PFSK-1 (cell line): ENCODE measurements around the gene LTB4R2. TPM values are rescaled to one million over a fixed set of nuclear protein-coding genes. Genes with fewer than 3 reads are reported as not detected.

Experiments
- FOXP2 ChIP-seq: optimal IDR thresholded peaks from 2 replicates; pipeline ENCODE3; 2011; ENCODE audit warnings: borderline replicate concordance, control low read depth, inconsistent platforms; ENCODE audit not compliant: insufficient read depth; ENCODE audit errors: extremely low read length, extremely low read depth
- POLR2AphosphoS5 ChIP-seq: IDR thresholded peaks from 2 replicates; pipeline ENCODE4 v1.6.1; 2012; ENCODE audit warnings: low read depth, mild to moderate bottlenecking, control low read depth, low read length, moderate library complexity
- SIN3A ChIP-seq: IDR thresholded peaks from 2 replicates; pipeline ENCODE4 v1.6.1; 2012; ENCODE audit warnings: mild to moderate bottlenecking, low read length, moderate library complexity, borderline replicate concordance; ENCODE audit not compliant: insufficient read depth
- TAF1 ChIP-seq: IDR thresholded peaks from 2 replicates; pipeline ENCODE4 v1.6.1; 2012; ENCODE audit warnings: low read length, control low read depth, borderline replicate concordance; ENCODE audit not compliant: insufficient read depth
- polyA plus RNA-seq: library from polyadenylated mRNA; unstranded; fragments of >200 nt; gene quantifications from one replicate; pipeline ENCODE4 v1.2.1, GENCODE V29; 2012; ENCODE audit warnings: low read depth, missing spikeins; ENCODE audit not compliant: insufficient read length
- TF ChIP-seq, protein P1 (sequence below), 2 experiments: IDR thresholded peaks; 2 replicates each; pipeline versions ENCODE4 v1.6.1 to v1.8.0; 2011 to 2012; ENCODE audit warnings: low read depth in 2 of 2, low read length in 2 of 2, control low read depth in 1 of 2, inconsistent platforms in 1 of 2, mild to moderate bottlenecking in 1 of 2, moderate library complexity in 1 of 2; ENCODE audit not compliant: insufficient read depth in 1 of 2

The LTB4R2 gene, protein sequence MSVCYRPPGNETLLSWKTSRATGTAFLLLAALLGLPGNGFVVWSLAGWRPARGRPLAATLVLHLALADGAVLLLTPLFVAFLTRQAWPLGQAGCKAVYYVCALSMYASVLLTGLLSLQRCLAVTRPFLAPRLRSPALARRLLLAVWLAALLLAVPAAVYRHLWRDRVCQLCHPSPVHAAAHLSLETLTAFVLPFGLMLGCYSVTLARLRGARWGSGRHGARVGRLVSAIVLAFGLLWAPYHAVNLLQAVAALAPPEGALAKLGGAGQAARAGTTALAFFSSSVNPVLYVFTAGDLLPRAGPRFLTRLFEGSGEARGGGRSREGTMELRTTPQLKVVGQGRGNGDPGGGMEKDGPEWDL
- 7.0 TPM for polyA plus RNA-seq

- TF ChIP-seq, protein P1, sequence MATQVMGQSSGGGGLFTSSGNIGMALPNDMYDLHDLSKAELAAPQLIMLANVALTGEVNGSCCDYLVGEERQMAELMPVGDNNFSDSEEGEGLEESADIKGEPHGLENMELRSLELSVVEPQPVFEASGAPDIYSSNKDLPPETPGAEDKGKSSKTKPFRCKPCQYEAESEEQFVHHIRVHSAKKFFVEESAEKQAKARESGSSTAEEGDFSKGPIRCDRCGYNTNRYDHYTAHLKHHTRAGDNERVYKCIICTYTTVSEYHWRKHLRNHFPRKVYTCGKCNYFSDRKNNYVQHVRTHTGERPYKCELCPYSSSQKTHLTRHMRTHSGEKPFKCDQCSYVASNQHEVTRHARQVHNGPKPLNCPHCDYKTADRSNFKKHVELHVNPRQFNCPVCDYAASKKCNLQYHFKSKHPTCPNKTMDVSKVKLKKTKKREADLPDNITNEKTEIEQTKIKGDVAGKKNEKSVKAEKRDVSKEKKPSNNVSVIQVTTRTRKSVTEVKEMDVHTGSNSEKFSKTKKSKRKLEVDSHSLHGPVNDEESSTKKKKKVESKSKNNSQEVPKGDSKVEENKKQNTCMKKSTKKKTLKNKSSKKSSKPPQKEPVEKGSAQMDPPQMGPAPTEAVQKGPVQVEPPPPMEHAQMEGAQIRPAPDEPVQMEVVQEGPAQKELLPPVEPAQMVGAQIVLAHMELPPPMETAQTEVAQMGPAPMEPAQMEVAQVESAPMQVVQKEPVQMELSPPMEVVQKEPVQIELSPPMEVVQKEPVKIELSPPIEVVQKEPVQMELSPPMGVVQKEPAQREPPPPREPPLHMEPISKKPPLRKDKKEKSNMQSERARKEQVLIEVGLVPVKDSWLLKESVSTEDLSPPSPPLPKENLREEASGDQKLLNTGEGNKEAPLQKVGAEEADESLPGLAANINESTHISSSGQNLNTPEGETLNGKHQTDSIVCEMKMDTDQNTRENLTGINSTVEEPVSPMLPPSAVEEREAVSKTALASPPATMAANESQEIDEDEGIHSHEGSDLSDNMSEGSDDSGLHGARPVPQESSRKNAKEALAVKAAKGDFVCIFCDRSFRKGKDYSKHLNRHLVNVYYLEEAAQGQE (IDR thresholded peaks at IDR 0.05; ENCODE audit: insufficient read depth in 1 of 2, low read depth in 2 of 2, low read length in 2 of 2): no peak
- TF ChIP-seq POLR2AphosphoS5: no peak
- no peak for TF ChIP-seq TAF1
- no peak for TF ChIP-seq SIN3A
- no peak for TF ChIP-seq FOXP2
Measured at GRCh38 chr14:24309538-24310264, at the start of gene LTB4R2. Gene LTB4R2, plus strand, starts transcription at chr14:24310140. Its CDS starts 525 bp downstream, at chr14:24310665.

- TF ChIP-seq SIN3A (no peak), FOXP2 (no peak), TAF1 (no peak), POLR2AphosphoS5 (no peak)
- TF ChIP-seq, protein P1 (IDR thresholded peaks at IDR 0.05; ENCODE audit: insufficient read depth in 1 of 2, low read depth in 2 of 2, low read length in 2 of 2): no peak
Measured at GRCh38 chr14:24260780-24261157, 49.2 kb upstream of the LTB4R2 start.

GRCh38 chr14:24261256-24261968 is 48.5 kb upstream of the LTB4R2 start:
- TF ChIP-seq SIN3A: no peak

- no peak for TF ChIP-seq SIN3A
- TF ChIP-seq TAF1: no peak
- TF ChIP-seq, protein P1 (IDR thresholded peaks at IDR 0.05; ENCODE audit: insufficient read depth in 1 of 2, low read depth in 2 of 2, low read length in 2 of 2): no peak
- TF ChIP-seq POLR2AphosphoS5: no peak
- no peak for TF ChIP-seq FOXP2
Measured at GRCh38 chr14:24261969-24262327, 48.0 kb upstream of the LTB4R2 start.
